GM12801 (cell line): ENCODE measurements around the gene TNIP1.

Source experiments
- TF ChIP-seq, protein P1 (sequence below): IDR thresholded peaks from one replicate; pipeline ENCODE4 v1.5.1; 2011; ENCODE audit warnings: control low read depth; ENCODE audit not compliant: insufficient read length; ENCODE audit errors: extremely low read depth

TNIP1 gene

DNA sequence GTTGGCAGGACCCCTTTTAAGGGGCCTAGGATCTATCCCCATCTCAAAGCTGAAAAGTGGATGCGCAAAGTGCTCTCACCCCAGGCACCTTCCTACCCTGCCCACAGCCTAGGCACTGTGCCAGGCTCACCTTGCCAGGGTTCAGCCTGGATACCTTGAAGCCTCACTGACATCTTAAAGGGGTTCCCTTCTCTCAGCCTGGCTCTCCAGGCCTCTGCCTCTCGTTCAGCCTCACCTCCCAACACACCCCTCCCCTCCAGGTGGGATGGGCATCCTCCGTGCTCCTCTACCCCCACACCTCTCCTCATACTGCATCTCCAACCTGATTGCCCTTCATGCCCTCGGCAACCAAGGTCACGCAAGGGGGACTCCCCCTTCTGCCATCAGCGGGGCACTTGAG lies 25.5 kb downstream of the TNIP1 start:
- TF ChIP-seq, protein P1, sequence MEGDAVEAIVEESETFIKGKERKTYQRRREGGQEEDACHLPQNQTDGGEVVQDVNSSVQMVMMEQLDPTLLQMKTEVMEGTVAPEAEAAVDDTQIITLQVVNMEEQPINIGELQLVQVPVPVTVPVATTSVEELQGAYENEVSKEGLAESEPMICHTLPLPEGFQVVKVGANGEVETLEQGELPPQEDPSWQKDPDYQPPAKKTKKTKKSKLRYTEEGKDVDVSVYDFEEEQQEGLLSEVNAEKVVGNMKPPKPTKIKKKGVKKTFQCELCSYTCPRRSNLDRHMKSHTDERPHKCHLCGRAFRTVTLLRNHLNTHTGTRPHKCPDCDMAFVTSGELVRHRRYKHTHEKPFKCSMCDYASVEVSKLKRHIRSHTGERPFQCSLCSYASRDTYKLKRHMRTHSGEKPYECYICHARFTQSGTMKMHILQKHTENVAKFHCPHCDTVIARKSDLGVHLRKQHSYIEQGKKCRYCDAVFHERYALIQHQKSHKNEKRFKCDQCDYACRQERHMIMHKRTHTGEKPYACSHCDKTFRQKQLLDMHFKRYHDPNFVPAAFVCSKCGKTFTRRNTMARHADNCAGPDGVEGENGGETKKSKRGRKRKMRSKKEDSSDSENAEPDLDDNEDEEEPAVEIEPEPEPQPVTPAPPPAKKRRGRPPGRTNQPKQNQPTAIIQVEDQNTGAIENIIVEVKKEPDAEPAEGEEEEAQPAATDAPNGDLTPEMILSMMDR = no peak

- TF ChIP-seq, protein P1 = no peak
Measured at GRCh38 chr5:151054709-151055108, 26.1 kb downstream of the TNIP1 start.

GRCh38 chr5:151053796-151054462 lies 26.9 kb downstream of the TNIP1 start:
- TF ChIP-seq, protein P1 = no peak

- TF ChIP-seq, protein P1 = no peak
Measured at GRCh38 chr5:151052836-151053235, 28.0 kb downstream of the TNIP1 start.

DNA sequence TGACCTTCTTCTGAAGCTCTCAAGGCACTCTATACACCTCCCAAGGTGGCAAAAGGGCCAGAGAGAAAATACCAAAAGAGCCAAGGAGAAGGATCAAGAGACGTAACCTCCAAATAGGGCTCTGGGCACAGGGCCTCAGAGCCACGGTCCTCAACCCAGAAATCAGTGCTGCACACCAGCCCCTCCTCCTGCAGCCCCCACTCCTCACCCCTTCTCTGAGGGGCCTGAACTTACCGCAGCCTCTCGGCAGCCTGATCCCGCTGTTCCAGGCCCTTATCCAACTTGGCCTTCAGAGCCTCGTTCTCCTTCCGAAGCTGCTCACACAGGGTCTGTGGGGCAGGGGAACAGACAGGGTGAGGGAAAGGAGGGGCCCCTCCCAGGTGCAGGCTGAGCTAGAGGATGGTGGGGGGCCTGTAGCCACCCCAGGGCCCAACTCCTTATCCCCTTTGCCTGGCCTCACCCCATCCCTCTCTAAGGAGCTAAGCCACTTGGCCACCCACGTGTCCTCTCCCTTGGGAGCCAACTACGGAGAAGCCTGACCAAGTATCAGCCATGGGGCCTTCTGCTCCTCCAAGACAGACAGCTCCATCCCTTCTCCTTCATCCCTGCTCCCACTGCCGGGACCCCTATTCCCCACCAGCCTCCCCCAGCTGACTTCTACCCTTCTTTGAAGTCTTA lies 28.8 kb downstream of the TNIP1 start:
- TF ChIP-seq, protein P1 = no peak

GRCh38 chr5:151051066-151051930 lies 29.5 kb downstream of the TNIP1 start:
- TF ChIP-seq, protein P1 = no peak

DNA sequence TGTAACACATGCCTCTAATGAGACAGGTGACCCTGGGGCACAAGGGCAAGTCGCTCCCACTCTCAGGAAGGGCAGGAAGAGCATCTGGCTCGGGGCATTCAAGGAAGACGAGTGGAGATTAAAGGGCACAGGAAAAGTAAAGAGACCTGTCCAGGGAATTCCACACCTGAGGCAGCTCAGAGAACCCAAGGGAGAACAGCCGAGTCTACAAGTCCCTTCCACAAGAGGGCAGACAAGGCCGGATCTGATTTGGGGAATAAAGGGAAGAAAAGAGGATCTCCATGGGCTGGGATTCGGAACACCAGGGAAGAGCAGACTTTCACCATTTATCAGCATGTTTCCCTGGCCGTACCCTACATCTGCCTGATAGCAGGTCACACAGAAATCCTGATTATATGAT lies 32.3 kb downstream of the TNIP1 start:
- TF ChIP-seq, protein P1 = no peak
